Right lobe of liver (tissue), 4 donors: Measurements from ENCODE around the gene DUSP11.

ENCODE experiments used
- CTCF ChIP-seq, 4 donors: fragments of 200-600 bp in 3 of 4; fragments of 450-650 bp in 1 of 4; IDR thresholded peaks; one replicate each; pipeline versions ENCODE4 v1.5.1 to v1.8.0; 2016 to 2022; ENCODE audit warnings: antibody characterized with exemption in 4 of 4, mild to moderate bottlenecking in 2 of 4
- POLR2A ChIP-seq: fragments of 450-650 bp; IDR thresholded peaks from one replicate; pipeline ENCODE4 v1.6.1; 2017; ENCODE audit warnings: antibody characterized with exemption, mild to moderate bottlenecking
- donor health status: DM: no; HTN: no; CAD: no.
- donor health status: DM: no; HTN: no; CAD: no.
- donor health status: DM: no; HTN: yes; CAD: no.

- TF ChIP-seq CTCF (IDR thresholded peaks at IDR 0.05) (no peak), POLR2A (no peak)
Measured at GRCh38 chr2:73766349-73766748, 13.6 kb downstream of the DUSP11 start.
